ENCODE results near the gene TTC5. TPM values are rescaled to one million over a fixed set of nuclear protein-coding genes. Genes with fewer than 3 reads are reported as not detected.

TTC5 gene, protein sequence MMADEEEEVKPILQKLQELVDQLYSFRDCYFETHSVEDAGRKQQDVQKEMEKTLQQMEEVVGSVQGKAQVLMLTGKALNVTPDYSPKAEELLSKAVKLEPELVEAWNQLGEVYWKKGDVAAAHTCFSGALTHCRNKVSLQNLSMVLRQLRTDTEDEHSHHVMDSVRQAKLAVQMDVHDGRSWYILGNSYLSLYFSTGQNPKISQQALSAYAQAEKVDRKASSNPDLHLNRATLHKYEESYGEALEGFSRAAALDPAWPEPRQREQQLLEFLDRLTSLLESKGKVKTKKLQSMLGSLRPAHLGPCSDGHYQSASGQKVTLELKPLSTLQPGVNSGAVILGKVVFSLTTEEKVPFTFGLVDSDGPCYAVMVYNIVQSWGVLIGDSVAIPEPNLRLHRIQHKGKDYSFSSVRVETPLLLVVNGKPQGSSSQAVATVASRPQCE
- 19.4 and 25.3 TPM in 2 replicates for total RNA-seq

DNA sequence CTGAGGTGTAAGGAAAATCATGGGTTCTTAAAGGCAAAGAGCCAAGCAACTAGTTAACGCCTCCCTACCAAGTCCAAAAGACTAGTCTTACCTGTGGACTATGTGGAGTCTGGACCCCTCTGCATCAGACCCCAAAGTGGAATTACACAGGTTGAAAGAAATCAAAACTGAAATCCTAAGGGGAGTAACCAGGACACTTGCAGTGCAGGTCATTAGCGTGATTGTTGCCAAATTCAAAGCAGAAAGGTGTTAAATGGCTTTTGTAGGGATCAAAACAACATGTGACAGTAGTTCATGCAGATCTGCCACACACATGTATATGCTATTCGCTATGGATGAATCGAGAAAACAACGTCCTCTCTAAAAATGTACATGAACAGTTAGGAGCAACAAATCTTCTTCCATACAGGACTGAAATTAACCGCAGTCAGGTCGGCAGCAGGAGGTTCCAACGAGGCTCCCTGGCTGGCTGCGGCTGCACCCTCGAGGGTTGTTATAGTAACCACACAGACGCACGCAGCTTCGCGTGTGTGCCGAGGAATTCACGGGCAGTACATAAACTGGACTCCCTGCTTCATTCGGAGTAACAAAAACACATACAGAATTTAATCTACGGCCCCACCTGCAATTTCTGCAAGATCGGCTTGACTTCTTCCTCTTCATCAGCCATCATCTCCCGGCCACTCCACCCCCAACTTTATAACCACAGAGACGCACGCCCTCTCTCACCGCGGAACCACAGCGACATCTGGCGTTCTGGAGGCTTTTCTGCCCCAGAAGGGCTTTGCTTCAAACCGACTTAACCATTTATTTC, at the start of gene TTC5:
TTC5 (minus strand) TSS at position 687 of the 814 bp plus-strand sequence; CDS start at position 673, 14 bp downstream.

DNA sequence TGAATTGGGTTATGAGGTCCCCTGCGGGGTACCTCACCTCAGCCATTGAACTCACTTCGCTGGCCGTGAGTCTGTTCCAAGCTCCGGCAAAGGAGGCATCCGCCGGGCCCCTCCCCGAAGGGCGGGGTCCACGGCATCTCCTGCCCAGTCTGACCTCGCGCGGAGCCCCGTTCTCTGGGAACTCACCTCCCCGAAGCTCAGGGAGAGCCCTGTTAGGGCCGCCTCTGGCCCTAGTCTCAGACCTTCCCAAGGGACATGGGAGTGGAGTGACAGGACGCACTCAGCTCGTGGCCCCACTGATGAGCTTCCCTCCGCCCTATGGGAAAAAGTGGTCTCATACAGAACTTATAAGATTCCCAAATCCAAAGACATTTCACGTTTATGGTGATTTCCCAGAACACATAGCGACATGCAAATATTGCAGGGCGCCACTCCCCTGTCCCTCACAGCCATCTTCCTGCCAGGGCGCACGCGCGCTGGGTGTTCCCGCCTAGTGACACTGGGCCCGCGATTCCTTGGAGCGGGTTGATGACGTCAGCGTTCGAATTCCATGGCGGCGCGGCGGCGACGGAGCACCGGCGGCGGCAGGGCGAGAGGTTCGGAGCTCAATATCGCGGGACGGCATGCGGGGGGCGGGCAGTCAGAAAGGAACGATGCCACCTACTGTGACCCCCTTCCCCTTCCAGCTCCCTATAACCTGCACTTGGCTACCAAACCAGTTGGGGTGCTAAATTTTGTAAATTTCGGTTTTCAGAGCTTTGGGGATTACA, 37.5 kb upstream of the TTC5 start, which contains the start of gene PARP2:
PARP2 (plus strand) TSS at position 544 of the 770 bp plus-strand sequence; CDS start at position 551, 7 bp downstream.

DNA sequence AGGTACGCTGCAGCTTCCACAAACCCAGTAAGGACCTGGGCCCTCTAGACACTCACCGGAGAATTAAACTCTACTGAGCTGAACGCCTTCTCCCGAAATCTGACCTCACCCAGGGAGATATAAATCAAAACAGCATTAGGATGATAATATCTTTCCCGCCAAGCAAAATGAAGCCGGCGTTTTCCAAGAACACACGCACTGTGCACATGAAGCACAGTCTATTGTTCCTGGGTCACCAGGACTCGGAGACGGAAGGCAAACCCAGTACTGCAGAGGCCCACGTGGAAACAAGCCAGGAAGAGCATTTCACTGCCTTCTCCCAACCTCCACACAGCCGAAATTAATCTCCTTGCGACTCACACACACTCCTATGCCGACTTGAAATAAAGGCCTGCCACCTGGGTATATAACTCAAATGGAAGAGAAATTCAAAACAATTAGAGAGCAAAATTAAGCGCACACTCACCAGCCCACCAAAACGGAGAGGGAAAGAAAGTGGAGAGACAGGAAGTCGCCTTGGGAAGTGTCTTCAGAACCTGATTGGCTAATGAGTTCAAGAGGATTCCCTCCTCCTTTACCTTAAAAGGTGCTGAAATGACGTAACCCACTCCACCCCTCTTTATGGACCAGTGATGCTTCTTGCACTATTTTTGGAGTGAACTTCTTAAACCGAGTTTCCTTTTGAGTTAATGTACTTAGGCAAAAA, 27.2 kb upstream of the TTC5 start, which contains the start of gene CCNB1IP1:
CCNB1IP1 (minus strand) TSS at position 492 of the 706 bp plus-strand sequence. CDS start 16,756 bp downstream, outside the sequence.

Other genes starting within 250 kb of the TTC5 start
- not detected in 2 replicates for gene OR4L1, start 245.9 kb downstream of the TTC5 start, total RNA-seq
- not detected in 2 replicates for gene OR4K17, start 195.2 kb downstream of the TTC5 start, total RNA-seq
- gene OR4N5, start 167.1 kb downstream of the TTC5 start, total RNA-seq: not detected in 2 replicates
- not detected in 2 replicates for gene OR11G2, start 115.1 kb downstream of the TTC5 start, total RNA-seq
- gene OR11H6, start 82.2 kb downstream of the TTC5 start, total RNA-seq: not detected in 2 replicates
- not detected in 2 replicates for gene OR11H7, start 77.0 kb downstream of the TTC5 start, total RNA-seq
- gene OR11H4, start 66.7 kb downstream of the TTC5 start, total RNA-seq: not detected in 2 replicates
- gene CCNB1IP1, start 27.3 kb upstream of the TTC5 start, total RNA-seq: 27.6 and 60.9 TPM in 2 replicates
- 5.9 and 15.9 TPM in 2 replicates for gene PARP2, start 37.7 kb upstream of the TTC5 start, total RNA-seq
- gene TEP1, start 107.5 kb upstream of the TTC5 start, total RNA-seq: 14.2 and 18.9 TPM in 2 replicates
- gene KLHL33, start 130.2 kb upstream of the TTC5 start, total RNA-seq: under 0.01 and 0.28 TPM in 2 replicates
- 27.9 and 58.1 TPM in 2 replicates for gene OSGEP, start 148.9 kb upstream of the TTC5 start, total RNA-seq
- gene APEX1, start 149.3 kb upstream of the TTC5 start, total RNA-seq: 41.4 and 144 TPM in 2 replicates
- 12.1 and 22.8 TPM in 2 replicates for gene PIP4P1, start 155.5 kb upstream of the TTC5 start, total RNA-seq
- 47.1 and 164 TPM in 2 replicates for gene PNP, start 163.5 kb upstream of the TTC5 start, total RNA-seq
- not detected in 2 replicates for gene RNASE10, start 199.6 kb upstream of the TTC5 start, total RNA-seq